Measurements from ENCODE around the gene FAM83F.

The FAM83F gene

GRCh38 chr22:40070701-40071100 lies 75.9 kb downstream of the FAM83F start:
- no peak for DNase-seq
- Histone ChIP-seq H3K4me1 (ENCODE audit: control extremely low read depth in 1 of 4, control insufficient read depth in 4 of 4, insufficient read depth in 4 of 4, low read length in 3 of 4) (peaks cover 0 to 17% (median 12%) of the 10 kb centered on the region in 4 experiments), H3K9me3 (ENCODE audit: control extremely low read depth in 1 of 5, control insufficient read depth in 4 of 5, insufficient read depth in 2 of 5, low read depth in 1 of 5, low read length in 4 of 5) (no peaks in the 10 kb centered on the region), H3K36me3 (ENCODE audit: control insufficient read depth in 4 of 4, insufficient read depth in 4 of 4, low read length in 3 of 4) (no peaks in the 10 kb centered on the region), H3K27ac (ENCODE audit: insufficient read depth in 1 of 2, low read depth in 1 of 2, low read length in 2 of 2, poor library complexity in 1 of 2, severe bottlenecking in 2 of 2) (no peak overlapping the region), H3K4me3 (ENCODE audit: control insufficient read depth in 1 of 7, extremely low read depth in 1 of 7, insufficient read depth in 4 of 7, low read depth in 2 of 7, low read length in 6 of 7) (no peak overlapping the region), H3K27me3 (replicated peaks in 2 of 5; ENCODE audit: control insufficient read depth in 4 of 5, insufficient read depth in 5 of 5, low read length in 4 of 5) (no peaks in the 10 kb centered on the region)
- ChIA-PET POLR2A (interaction anchor here (0.7 to 1.9 kb wide), 3 partner anchors 19 to 952 kb away, joined by 3 to 5 read pairs (median 4); no protein-coding TSS in a partner anchor), CTCF (interaction anchor here (1.0 to 2.1 kb wide), 4 partner anchors 17 to 34 kb away, joined by 3 to 6 read pairs (median 4); no protein-coding TSS in a partner anchor)

GRCh38 chr22:40071720-40072119 lies 77.0 kb downstream of the FAM83F start:
- DNase-seq = no peak
- Histone ChIP-seq H3K27ac (ENCODE audit: insufficient read depth in 1 of 2, low read depth in 1 of 2, low read length in 2 of 2, poor library complexity in 1 of 2, severe bottlenecking in 2 of 2) (no peak overlapping the region), H3K4me3 (ENCODE audit: control insufficient read depth in 1 of 7, extremely low read depth in 1 of 7, insufficient read depth in 4 of 7, low read depth in 2 of 7, low read length in 6 of 7) (no peak overlapping the region), H3K4me1 (ENCODE audit: control extremely low read depth in 1 of 4, control insufficient read depth in 4 of 4, insufficient read depth in 4 of 4, low read length in 3 of 4) (peaks cover 2 to 26% (median 16%) of the 10 kb centered on the region in 4 experiments), H3K9me3 (ENCODE audit: control extremely low read depth in 1 of 5, control insufficient read depth in 4 of 5, insufficient read depth in 2 of 5, low read depth in 1 of 5, low read length in 4 of 5) (no peaks in the 10 kb centered on the region), H3K27me3 (replicated peaks in 2 of 5; ENCODE audit: control insufficient read depth in 4 of 5, insufficient read depth in 5 of 5, low read length in 4 of 5) (no peaks in the 10 kb centered on the region), H3K36me3 (ENCODE audit: control insufficient read depth in 4 of 4, insufficient read depth in 4 of 4, low read length in 3 of 4) (no peaks in the 10 kb centered on the region)
- CTCF ChIA-PET = interaction anchor here (1.0 to 2.1 kb wide), 3 partner anchors 10 to 16 kb away, joined by 3 to 6 read pairs (median 4); no protein-coding TSS in a partner anchor
- WGBS (ENCODE audit: insufficient coverage) = 98% methylated on average over 5 of the region's 8 CpGs
- POLR2A ChIA-PET = interaction anchor here (1.9 kb wide), 1 partner anchor 27 kb away, joined by 5 read pairs; no protein-coding TSS in a partner anchor

GRCh38 chr22:40076702-40077645 lies 82.2 kb downstream of the FAM83F start:
- peak overlapping the region in 2 of 7 experiments; percentile 5 to 12 for H3K4me3 ChIP-seq (ENCODE audit: control insufficient read depth in 1 of 7, extremely low read depth in 1 of 7, insufficient read depth in 4 of 7, low read depth in 2 of 7, low read length in 6 of 7)
- no peaks in the 10 kb centered on the region for H3K27me3 ChIP-seq (replicated peaks in 2 of 5; ENCODE audit: control insufficient read depth in 4 of 5, insufficient read depth in 5 of 5, low read length in 4 of 5)
- WGBS (ENCODE audit: insufficient coverage) = 1% methylated on average over 4 of the region's 8 CpGs
- POLR2A ChIA-PET = no interaction called here
- CTCF ChIA-PET = interaction anchor here (1.0 to 1.7 kb wide), 2 partner anchors 12 to 26 kb away, joined by 3 to 5 read pairs; no protein-coding TSS in a partner anchor
- DNase-seq = peak; percentile 22 to 58 (median 52)
- no peaks in the 10 kb centered on the region for H3K36me3 ChIP-seq (ENCODE audit: control insufficient read depth in 4 of 4, insufficient read depth in 4 of 4, low read length in 3 of 4)
- H3K9me3 ChIP-seq (ENCODE audit: control extremely low read depth in 1 of 5, control insufficient read depth in 4 of 5, insufficient read depth in 2 of 5, low read depth in 1 of 5, low read length in 4 of 5) = no peaks in the 10 kb centered on the region
- peak overlapping the region in 1 of 2 experiments; percentile 61 for H3K27ac ChIP-seq (ENCODE audit: insufficient read depth in 1 of 2, low read depth in 1 of 2, low read length in 2 of 2, poor library complexity in 1 of 2, severe bottlenecking in 2 of 2)
- H3K4me1 ChIP-seq (ENCODE audit: control extremely low read depth in 1 of 4, control insufficient read depth in 4 of 4, insufficient read depth in 4 of 4, low read length in 3 of 4) = peaks cover 8 to 21% (median 15%) of the 10 kb centered on the region in 4 experiments

GRCh38 chr22:40077646-40078016 lies 82.9 kb downstream of the FAM83F start:
- WGBS (ENCODE audit: insufficient coverage) = no CpG with 5 or more reads among the region's 1 CpG
- peaks cover 8 to 21% (median 15%) of the 10 kb centered on the region in 4 experiments for H3K4me1 ChIP-seq (ENCODE audit: control extremely low read depth in 1 of 4, control insufficient read depth in 4 of 4, insufficient read depth in 4 of 4, low read length in 3 of 4)

GRCh38 chr22:40081662-40082061 lies 86.9 kb downstream of the FAM83F start:
- no peak overlapping the region for H3K4me3 ChIP-seq (ENCODE audit: control insufficient read depth in 1 of 7, extremely low read depth in 1 of 7, insufficient read depth in 4 of 7, low read depth in 2 of 7, low read length in 6 of 7)
- no peaks in the 10 kb centered on the region for H3K36me3 ChIP-seq (ENCODE audit: control insufficient read depth in 4 of 4, insufficient read depth in 4 of 4, low read length in 3 of 4)
- CTCF ChIA-PET = interaction anchor here (1.0 to 2.1 kb wide), 3 partner anchors 10 to 25 kb away, joined by 3 to 5 read pairs (median 4); no protein-coding TSS in a partner anchor
- DNase-seq = no peak
- POLR2A ChIA-PET = no interaction called here
- no peaks in the 10 kb centered on the region for H3K9me3 ChIP-seq (ENCODE audit: control extremely low read depth in 1 of 5, control insufficient read depth in 4 of 5, insufficient read depth in 2 of 5, low read depth in 1 of 5, low read length in 4 of 5)
- WGBS (ENCODE audit: insufficient coverage) = 100% methylated on average over 3 of the region's 5 CpGs
- no peaks in the 10 kb centered on the region for H3K27me3 ChIP-seq (replicated peaks in 2 of 5; ENCODE audit: control insufficient read depth in 4 of 5, insufficient read depth in 5 of 5, low read length in 4 of 5)
- H3K27ac ChIP-seq (ENCODE audit: insufficient read depth in 1 of 2, low read depth in 1 of 2, low read length in 2 of 2, poor library complexity in 1 of 2, severe bottlenecking in 2 of 2) = no peak overlapping the region
- peaks cover 6 to 14% (median 7%) of the 10 kb centered on the region in 4 experiments for H3K4me1 ChIP-seq (ENCODE audit: control extremely low read depth in 1 of 4, control insufficient read depth in 4 of 4, insufficient read depth in 4 of 4, low read length in 3 of 4)

More at GRCh38 chr22:40077646-40078016, 82.9 kb downstream of the FAM83F start:
- H3K9me3 ChIP-seq (ENCODE audit: control extremely low read depth in 1 of 5, control insufficient read depth in 4 of 5, insufficient read depth in 2 of 5, low read depth in 1 of 5, low read length in 4 of 5) = no peaks in the 10 kb centered on the region
- no peaks in the 10 kb centered on the region for H3K27me3 ChIP-seq (replicated peaks in 2 of 5; ENCODE audit: control insufficient read depth in 4 of 5, insufficient read depth in 5 of 5, low read length in 4 of 5)
- CTCF ChIA-PET = interaction anchor here (2.2 kb wide), 1 partner anchor 15 kb away, joined by 7 read pairs; no protein-coding TSS in a partner anchor
- POLR2A ChIA-PET = no interaction called here
- H3K4me3 ChIP-seq (ENCODE audit: control insufficient read depth in 1 of 7, extremely low read depth in 1 of 7, insufficient read depth in 4 of 7, low read depth in 2 of 7, low read length in 6 of 7) = no peak overlapping the region
- H3K27ac ChIP-seq (ENCODE audit: insufficient read depth in 1 of 2, low read depth in 1 of 2, low read length in 2 of 2, poor library complexity in 1 of 2, severe bottlenecking in 2 of 2) = no peak overlapping the region
- no peaks in the 10 kb centered on the region for H3K36me3 ChIP-seq (ENCODE audit: control insufficient read depth in 4 of 4, insufficient read depth in 4 of 4, low read length in 3 of 4)
- DNase-seq = no peak

GRCh38 chr22:40082184-40082583 lies 87.4 kb downstream of the FAM83F start:
- H3K27me3 ChIP-seq (replicated peaks in 2 of 5; ENCODE audit: control insufficient read depth in 4 of 5, insufficient read depth in 5 of 5, low read length in 4 of 5) = no peaks in the 10 kb centered on the region
- ChIA-PET POLR2A (no interaction called here), CTCF (interaction anchor here (1.0 to 2.1 kb wide), 3 partner anchors 9 to 25 kb away, joined by 3 to 5 read pairs (median 4); no protein-coding TSS in a partner anchor)
- no peak overlapping the region for H3K4me3 ChIP-seq (ENCODE audit: control insufficient read depth in 1 of 7, extremely low read depth in 1 of 7, insufficient read depth in 4 of 7, low read depth in 2 of 7, low read length in 6 of 7)
- DNase-seq = no peak
- H3K9me3 ChIP-seq (ENCODE audit: control extremely low read depth in 1 of 5, control insufficient read depth in 4 of 5, insufficient read depth in 2 of 5, low read depth in 1 of 5, low read length in 4 of 5) = no peaks in the 10 kb centered on the region
- H3K36me3 ChIP-seq (ENCODE audit: control insufficient read depth in 4 of 4, insufficient read depth in 4 of 4, low read length in 3 of 4) = no peaks in the 10 kb centered on the region
- H3K27ac ChIP-seq (ENCODE audit: insufficient read depth in 1 of 2, low read depth in 1 of 2, low read length in 2 of 2, poor library complexity in 1 of 2, severe bottlenecking in 2 of 2) = no peak overlapping the region
- WGBS (ENCODE audit: insufficient coverage) = 86% methylated on average over 1 of the region's 1 CpG
- H3K4me1 ChIP-seq (ENCODE audit: control extremely low read depth in 1 of 4, control insufficient read depth in 4 of 4, insufficient read depth in 4 of 4, low read length in 3 of 4) = peaks cover 2 to 9% (median 4%) of the 10 kb centered on the region in 4 experiments

- no peaks in the 10 kb centered on the region for H3K9me3 ChIP-seq (ENCODE audit: control extremely low read depth in 1 of 5, control insufficient read depth in 4 of 5, insufficient read depth in 2 of 5, low read depth in 1 of 5, low read length in 4 of 5)
- no peaks in the 10 kb centered on the region for H3K27me3 ChIP-seq (replicated peaks in 2 of 5; ENCODE audit: control insufficient read depth in 4 of 5, insufficient read depth in 5 of 5, low read length in 4 of 5)
- DNase-seq = no peak
- H3K4me1 ChIP-seq (ENCODE audit: control extremely low read depth in 1 of 4, control insufficient read depth in 4 of 4, insufficient read depth in 4 of 4, low read length in 3 of 4) = peaks cover 0 to 7% (median 3%) of the 10 kb centered on the region in 4 experiments
- no peak overlapping the region for H3K27ac ChIP-seq (ENCODE audit: insufficient read depth in 1 of 2, low read depth in 1 of 2, low read length in 2 of 2, poor library complexity in 1 of 2, severe bottlenecking in 2 of 2)
- CTCF ChIA-PET = no interaction called here
- no peaks in the 10 kb centered on the region for H3K36me3 ChIP-seq (ENCODE audit: control insufficient read depth in 4 of 4, insufficient read depth in 4 of 4, low read length in 3 of 4)
- no peak overlapping the region for H3K4me3 ChIP-seq (ENCODE audit: control insufficient read depth in 1 of 7, extremely low read depth in 1 of 7, insufficient read depth in 4 of 7, low read depth in 2 of 7, low read length in 6 of 7)
- WGBS (ENCODE audit: insufficient coverage) = 97% methylated on average over 3 of the region's 3 CpGs
- POLR2A ChIA-PET = no interaction called here
Measured at GRCh38 chr22:40083794-40084193, 89.0 kb downstream of the FAM83F start.

Measured in common myeloid progenitor, CD34-positive (primary cell).